GM21367 (cell line): Measurements from ENCODE around the gene ERGIC1.
"Not testable (repeated sequence)": the region's sequence is repeated elsewhere in the genome, so short reads cannot be mapped to it uniquely, and the experiment has no call there.

Experiments
- ATAC-seq: cut with Tn5 transposase; IDR thresholded peaks from one replicate; pipeline ENCODE4 v1.9.1; 2021; ENCODE audit not compliant: unreplicated experiment

The ERGIC1 gene

DNA sequence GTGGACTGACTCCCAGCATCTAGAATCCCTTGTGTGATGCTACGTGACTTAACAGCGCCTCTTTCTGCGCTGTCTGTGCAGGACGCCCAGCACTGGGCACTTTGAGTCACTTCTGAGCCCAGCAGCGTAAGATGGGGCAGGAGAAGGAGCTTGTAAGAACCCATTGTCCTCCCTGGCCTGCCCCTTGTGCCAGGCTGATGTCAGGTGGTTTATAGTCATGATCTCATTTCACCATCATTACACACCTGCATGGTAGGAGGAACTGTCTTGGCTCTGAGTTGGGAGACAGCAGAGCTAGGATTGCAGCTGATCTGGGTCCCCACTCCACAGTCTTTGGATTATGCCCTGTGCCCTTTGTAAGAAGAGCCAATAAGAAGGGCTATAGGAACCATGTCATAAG, 12.2 kb downstream of the ERGIC1 start:
- no peak for ATAC-seq

- ATAC-seq = no peak
Measured at GRCh38 chr5:172846677-172847076, 12.6 kb downstream of the ERGIC1 start.

- not testable (repeated sequence) for ATAC-seq
Measured at GRCh38 chr5:172847584-172847983, 13.5 kb downstream of the ERGIC1 start.

DNA sequence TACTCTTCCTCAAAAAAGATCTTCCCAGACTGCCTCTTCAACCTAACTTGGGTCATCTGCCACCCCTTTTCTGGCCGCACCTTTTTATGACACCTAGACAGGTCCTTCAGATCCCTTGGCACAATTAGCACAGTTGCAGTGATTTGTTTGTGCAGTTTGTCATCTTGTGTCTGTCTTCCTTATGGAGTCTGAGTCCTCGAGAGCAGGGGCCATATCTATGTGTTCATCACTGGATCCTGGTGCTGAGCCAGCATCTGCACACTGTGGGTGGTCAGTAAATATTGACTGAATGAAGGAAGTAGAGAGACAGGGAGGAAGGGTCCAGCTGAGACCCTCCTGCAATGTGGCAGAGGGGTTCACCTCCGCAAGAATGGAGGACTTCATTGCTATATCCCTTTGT, 14.4 kb downstream of the ERGIC1 start:
- ATAC-seq = no peak

DNA sequence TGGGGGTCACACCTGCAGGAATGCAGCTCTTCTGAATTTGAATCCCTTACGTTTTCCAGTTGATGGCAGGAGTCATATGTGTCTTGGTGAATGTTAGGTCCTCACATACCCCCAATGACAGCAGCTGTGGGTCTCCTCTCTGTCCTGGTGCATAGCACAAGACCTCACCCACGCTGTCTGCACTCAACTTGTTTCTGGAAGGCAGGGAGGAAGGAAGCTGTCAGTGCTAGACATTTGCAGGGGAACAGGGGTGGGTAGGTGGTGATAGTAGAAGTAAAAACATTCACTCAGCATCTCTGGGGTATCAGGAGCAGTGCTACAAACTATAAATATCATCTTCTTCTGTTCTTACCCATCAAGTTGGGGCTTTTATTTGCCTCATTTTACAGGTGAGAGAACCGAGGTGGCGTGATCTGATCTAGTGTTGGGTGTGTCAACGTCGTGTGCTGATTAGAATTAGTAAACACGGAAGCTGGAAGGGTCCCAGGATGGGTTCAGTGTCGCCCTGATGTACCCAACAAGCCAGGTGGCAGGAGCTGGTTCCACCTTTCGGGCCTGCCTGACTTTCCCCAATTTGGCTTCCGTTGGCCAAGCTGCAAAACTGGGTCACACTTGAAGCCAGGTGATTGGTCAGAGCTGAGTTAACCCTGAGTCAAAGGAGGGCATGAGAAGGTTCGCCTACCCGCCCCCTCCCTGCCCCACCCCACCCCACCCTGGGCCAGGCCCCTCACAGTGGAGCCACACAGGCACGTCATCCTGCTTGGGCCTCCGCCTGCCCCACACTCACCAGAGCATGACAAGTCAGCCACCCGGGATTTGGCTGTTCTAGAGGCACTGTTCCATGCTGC, 15.8 kb downstream of the ERGIC1 start:
- peak; percentile 53 for ATAC-seq

GRCh38 chr5:172850454-172850797, 16.4 kb downstream of the ERGIC1 start:
- ATAC-seq = no peak

GRCh38 chr5:172851254-172851653, 17.2 kb downstream of the ERGIC1 start:
- ATAC-seq = not testable (repeated sequence)

DNA sequence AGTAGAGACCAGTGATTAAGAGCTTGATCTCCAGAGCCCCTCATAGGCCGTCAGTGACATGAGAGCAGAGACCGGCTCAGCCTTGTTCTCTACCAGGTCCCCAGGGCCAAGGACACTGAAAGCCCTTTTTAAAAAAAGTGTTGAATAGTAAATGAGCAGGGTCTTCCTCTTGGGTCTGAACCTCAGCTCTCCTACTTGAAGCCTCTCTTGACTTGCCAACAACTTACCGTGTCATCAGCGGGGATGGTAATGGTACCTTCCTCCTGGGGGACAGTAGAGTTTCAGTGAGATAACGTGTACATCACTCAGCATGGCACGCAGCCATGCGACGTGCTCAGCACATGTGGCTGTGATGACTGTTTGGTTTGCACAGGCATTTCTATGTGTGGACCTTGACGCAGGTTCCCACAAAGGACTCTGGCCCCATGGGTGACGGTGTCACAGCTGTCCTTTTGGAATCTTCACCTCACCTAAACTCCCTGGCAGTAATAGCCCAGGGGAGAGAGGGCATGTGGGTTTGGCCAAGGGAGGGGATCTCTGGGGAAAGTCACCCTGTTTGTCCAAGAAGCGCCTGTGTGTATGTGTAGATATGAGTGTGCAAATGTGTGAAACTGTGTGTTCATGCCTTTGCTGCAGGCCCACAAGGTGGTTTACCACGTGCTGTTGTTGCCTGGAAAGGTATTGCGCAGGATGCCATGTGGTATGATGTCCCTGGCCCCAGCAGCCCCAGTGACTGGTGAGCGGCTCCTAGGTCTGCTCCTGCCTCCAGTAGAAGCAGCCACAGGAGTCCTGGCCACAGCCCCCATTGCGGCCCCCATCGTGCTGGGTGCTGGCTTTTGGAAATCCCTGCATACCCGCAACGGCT, 18.7 kb downstream of the ERGIC1 start:
- no peak for ATAC-seq

DNA sequence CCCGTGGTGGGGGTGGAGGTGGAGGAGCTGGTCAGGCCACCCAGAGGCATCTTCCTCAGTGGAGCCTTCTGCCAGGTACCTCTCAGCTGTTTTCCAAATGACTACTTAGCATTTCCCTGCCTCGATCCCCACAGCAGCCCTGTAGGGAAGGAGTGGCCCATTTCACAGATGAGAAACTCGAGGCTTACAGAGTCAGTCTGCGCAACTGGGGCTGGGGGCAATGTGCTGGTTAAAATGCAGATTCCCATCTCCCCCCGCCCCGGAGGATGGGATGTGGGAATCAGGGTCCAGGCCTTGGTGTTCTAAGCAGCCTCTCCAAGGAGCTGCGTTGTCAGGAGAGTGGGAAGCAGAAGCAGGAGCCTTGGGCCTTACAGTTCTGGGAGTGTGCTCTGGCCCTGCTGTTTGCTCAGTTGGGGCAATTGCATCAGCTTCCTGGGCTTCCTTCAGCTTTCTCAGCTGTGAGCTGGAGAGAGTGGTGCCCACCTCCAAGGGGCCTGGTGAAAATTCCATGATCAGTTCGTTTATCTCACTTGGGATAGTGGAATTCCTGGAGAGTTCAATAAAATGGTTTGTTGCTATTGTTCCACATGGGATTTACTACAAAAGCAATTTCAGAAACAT, 19.4 kb downstream of the ERGIC1 start:
- ATAC-seq = no peak

GRCh38 chr5:172854451-172854871, 20.4 kb downstream of the ERGIC1 start:
- no peak for ATAC-seq

GRCh38 chr5:172854971-172855370, 20.9 kb downstream of the ERGIC1 start:
- ATAC-seq = no peak

- ATAC-seq = no peak
Measured at GRCh38 chr5:172855597-172856292, 21.7 kb downstream of the ERGIC1 start.

DNA sequence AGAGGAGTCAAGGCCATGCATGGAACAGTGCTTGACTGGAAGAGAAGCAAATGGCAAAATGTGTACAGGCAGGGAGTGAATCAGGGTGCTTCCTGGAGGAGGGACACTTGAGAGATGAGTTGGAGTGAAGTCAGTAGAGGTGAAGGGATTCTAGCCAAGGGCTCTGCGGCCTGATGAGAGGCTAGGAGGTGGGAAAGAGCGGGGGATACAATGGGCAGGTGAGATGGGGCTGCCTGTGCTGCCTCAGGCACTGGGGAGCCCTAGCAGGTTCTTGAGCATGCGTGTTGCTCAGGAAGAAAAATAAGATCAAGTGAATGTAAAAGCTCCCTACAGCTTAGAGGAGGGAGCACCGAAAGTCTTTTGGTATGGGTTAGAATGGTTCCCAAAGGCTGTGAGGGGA, 22.3 kb downstream of the ERGIC1 start:
- ATAC-seq = no peak

GRCh38 chr5:172857982-172858381, 23.9 kb downstream of the ERGIC1 start:
- ATAC-seq = no peak

DNA sequence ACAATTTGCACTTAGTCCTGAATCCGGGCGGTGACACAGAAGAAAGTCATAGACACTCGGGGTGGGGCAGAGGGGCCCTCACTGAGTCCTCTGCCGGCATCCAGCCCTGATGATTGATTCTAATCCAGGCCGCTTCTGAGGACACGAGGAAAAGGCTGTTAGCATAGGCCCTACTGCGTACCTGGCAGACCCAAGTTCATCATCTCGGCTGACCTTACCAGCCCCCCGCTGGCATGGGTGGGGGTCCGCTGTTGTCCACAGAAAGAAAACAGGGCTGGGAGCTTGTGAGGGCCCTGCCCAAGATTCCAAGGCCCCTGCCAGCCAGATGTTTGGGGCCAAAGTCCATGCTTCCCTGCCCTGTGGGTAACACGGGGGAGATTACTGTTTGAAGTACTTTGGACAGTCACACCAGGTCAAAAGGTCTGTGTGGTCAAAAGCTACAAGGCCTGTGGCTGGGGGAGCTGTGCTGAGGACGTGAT, 24.5 kb downstream of the ERGIC1 start:
- ATAC-seq = no peak

DNA sequence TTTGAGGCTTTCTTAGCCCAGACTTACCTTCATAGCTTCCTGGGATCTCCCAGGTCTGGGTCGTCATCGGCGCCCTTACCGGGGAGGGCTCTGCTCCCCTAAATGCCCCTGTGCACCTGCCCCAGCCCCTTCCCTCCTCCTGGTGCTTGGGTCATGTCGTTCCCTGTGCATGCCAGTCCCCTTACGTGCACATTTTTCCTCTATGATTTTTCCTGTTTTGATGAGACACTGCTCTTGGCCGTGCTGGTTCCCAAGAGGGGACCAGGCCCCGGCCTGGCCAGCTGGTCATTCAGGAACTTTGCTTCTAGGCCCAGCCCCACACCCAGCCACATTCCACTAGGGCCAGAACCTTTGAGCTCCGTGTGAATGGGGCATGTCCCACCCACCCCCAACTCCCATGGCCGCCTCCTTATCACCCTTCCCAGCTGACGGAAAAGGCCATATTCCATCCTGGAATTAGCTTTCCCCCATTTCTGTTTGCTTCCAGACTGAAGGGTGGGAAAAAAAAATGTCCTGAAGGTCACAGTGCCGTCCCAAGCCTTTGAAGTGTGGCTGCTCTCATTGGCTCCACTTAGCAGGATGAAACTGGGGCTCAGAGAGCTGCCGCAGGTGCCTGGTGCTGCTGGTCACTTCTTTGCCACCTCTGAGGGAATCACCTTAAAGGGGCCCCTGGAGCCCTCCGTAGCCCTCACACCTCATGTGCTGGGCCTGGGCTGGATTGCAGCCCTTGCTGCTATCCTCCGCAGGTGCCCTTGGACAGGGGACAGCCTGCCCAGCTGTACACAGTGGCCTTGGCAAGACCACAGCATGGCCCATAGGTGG, 25.1 kb downstream of the ERGIC1 start:
- ATAC-seq = no peak

GRCh38 chr5:172859966-172860365, 25.9 kb downstream of the ERGIC1 start:
- ATAC-seq = no peak

GRCh38 chr5:172860520-172861443, 26.7 kb downstream of the ERGIC1 start:
- ATAC-seq = no peak

GRCh38 chr5:172861461-172861860, 27.4 kb downstream of the ERGIC1 start:
- ATAC-seq = no peak
